Stimulated activated CD8-positive, alpha-beta memory T cell treated with anti-CD3 and anti-CD28 coated beads, Interleukin-7, amount 100 ng/mL, for 48 hours (primary cell): ENCODE data around the gene PTH1R.

Experiments used
- DNase-seq, 2 donors: peaks; one replicate each; pipeline ENCODE4 v3.0.0-alpha.2; 2020; ENCODE audit warnings: low read depth in 1 of 2; ENCODE audit errors: extremely low read depth in 1 of 2

Gene PTH1R

GRCh38 chr3:46897829-46898320 lies 20.4 kb downstream of the PTH1R start:
- no peak for DNase-seq

GRCh38 chr3:46898321-46899150 lies 21.0 kb downstream of the PTH1R start:
- no peak for DNase-seq

- no peak for DNase-seq
Observed at GRCh38 chr3:46899151-46900006, 21.9 kb downstream of the PTH1R start.

- DNase-seq = no peak
Observed at GRCh38 chr3:46900007-46900292, 22.4 kb downstream of the PTH1R start.

- no peak for DNase-seq
Observed at GRCh38 chr3:46900356-46900755, 22.8 kb downstream of the PTH1R start.

GRCh38 chr3:46901061-46901460 lies 23.5 kb downstream of the PTH1R start:
- no peak for DNase-seq

GRCh38 chr3:46901591-46902187 lies 24.2 kb downstream of the PTH1R start:
- no peak for DNase-seq

- DNase-seq = no peak
Observed at GRCh38 chr3:46902188-46902631, 24.7 kb downstream of the PTH1R start.

GRCh38 chr3:46903341-46904302 lies 26.1 kb downstream of the PTH1R start:
- DNase-seq = no peak

- no peak for DNase-seq
Observed at GRCh38 chr3:46904303-46905212, 27.0 kb downstream of the PTH1R start.

- DNase-seq = no peak
Observed at GRCh38 chr3:46905213-46905560, 27.7 kb downstream of the PTH1R start.

GRCh38 chr3:46905661-46906451 lies 28.3 kb downstream of the PTH1R start:
- DNase-seq = no peak

GRCh38 chr3:46906471-46907058 lies 29.0 kb downstream of the PTH1R start:
- no peak for DNase-seq

- no peak for DNase-seq
Observed at GRCh38 chr3:46907271-46907670, 29.8 kb downstream of the PTH1R start.

GRCh38 chr3:46907960-46908293 lies 30.4 kb downstream of the PTH1R start:
- DNase-seq = no peak

- no peak for DNase-seq
Observed at GRCh38 chr3:46908294-46908985, 30.9 kb downstream of the PTH1R start.

- no peak for DNase-seq
Observed at GRCh38 chr3:46908986-46909534, 31.5 kb downstream of the PTH1R start.
